SK-N-SH treated with all-trans-retinoic acid at 6 μM for 48 hours (cell line): ENCODE measurements around the gene EEIG1.

Experiments
- CREB5 ChIP-seq: fragments of 250-450 bp; sonication (Bioruptor Pico); IDR thresholded peaks from 2 replicates; pipeline ENCODE4 v1.5.1; 2020; ENCODE audit warnings: low read depth, mild to moderate bottlenecking, moderate library complexity
- TCF4 ChIP-seq: fragments of 250-450 bp; sonication (Bioruptor Pico); IDR thresholded peaks from 2 replicates; pipeline ENCODE4 v1.8.0; 2021; ENCODE audit warnings: mild to moderate bottlenecking, moderate library complexity, borderline replicate concordance

DNA sequence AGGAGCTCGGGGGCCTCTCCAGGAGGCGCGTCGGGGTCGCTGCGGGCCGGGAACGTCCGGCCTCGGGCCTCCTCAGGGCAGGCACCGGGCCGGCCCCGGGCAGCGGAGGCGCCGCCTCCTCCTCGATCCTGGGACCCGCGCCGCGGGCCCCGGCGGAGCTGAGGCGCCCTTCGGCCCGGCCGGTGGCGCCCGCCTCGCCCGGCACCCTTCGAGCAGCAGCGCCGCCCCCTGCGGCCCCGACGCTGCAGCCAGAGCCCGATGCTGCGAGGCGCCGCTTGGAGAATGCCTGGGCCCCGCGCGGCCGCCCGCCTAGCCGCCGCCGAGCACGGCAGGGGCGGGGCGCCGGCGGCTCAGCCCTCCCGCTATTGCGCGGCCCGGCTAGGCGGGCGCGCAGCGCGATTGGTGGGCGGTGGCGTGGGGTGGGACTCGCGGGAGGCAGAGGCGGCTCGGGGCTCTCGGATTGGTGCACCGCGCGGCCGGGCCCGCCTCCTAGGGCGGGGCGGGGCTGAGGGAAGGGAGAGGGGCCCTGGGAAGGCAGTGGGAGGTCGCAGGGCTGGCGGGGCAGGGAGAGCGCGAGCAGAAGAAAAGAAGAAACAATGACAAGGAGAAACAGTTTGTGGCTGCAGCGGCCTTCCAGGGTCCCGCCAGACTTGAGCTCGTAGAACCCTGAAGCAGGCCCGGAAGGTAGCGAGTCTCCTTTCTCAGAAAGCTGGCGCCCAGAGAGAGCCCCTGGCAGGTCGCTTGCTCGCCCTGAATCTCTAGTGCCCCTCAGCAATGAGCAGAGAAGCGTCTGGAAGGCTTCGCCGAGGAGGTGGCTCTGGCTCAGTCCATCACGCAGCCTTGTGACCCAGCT is at the start of gene EEIG1:
- TF ChIP-seq CREB5 (no peak), TCF4 (no peak)
